ENCODE measurements around the gene MST1.
"Not testable (repeated sequence)": the region's sequence is repeated elsewhere in the genome, so short reads cannot be mapped to it uniquely, and the experiment has no call there.

Gene MST1

DNA sequence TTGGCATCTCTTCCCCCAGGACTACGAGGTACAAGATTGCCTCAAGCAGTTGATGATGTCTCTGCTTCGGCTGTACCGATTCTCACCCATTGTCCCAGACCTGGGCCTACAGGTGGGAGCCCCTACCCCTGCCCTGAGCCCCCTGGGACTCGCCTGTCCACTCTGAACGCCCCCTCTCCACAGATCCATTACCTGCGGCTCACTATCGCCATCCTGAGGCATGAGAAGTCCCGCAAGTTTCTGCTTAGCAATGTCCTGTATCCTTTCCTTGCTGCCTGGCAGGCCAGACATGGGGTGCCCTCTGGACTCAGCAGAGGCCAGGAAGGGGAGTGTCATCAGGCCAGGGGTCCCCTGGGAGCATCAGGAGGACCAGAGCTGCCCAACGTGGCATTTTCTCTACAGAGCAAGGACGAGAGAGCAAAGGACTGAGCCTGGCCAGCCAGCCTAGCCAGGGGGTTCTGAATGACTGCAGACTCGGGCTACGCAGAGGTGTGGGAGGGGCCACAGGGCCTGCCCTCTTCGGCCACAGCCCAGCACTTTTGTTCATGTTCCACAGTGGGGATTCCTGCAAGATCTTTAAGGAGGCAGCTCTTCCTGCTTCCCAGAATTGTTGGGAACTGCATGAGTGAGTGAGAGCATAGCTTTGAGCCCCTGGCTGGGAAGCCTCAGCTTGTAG is 11.3 kb upstream of the MST1 start:
- no peak for DNase-seq

GRCh38 chr3:49700014-49700413 is 10.7 kb upstream of the MST1 start:
- DNase-seq: no peak

- no peak for DNase-seq
These were observed 10.2 kb upstream of the MST1 start for GRCh38 chr3:49699281-49699979.

- DNase-seq: not testable (repeated sequence)
These were observed 6.2 kb upstream of the MST1 start for GRCh38 chr3:49695350-49696015.

DNA sequence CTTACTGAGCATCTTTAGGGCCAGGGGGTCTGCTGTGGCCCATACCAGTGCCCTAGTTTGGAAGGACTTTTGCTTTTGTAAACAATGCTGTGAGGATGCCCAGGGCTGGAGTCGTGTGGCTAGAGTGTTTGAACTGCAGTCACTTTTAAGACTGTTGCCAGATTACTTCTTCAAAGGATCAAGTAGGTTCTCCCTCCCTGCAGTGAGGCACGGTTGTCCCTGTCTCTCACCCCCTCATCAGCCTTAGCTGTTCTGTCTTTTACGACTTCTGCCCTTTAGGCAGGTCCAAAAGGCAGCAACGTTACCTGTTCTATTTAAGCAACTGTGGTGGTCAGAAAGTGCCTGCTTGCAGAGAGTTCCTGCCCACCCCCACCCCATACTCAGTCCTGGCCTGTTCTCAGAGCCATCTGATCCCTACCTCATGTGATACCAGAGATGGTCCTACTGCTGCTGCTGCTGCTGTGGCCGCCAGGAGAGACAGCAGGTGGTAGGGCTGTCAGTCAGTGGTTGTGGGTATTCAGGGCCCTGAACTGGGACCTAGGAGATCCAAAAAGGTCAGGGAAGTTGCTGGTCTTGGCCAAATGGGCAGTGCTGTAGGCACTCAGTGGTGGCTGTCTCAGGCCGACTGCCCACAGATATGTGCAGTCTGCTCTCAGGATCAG is 5.3 kb upstream of the MST1 start:
- DNase-seq: not testable (repeated sequence)

GRCh38 chr3:49691481-49691880 is 2.2 kb upstream of the MST1 start:
- DNase-seq: not testable (repeated sequence)

GRCh38 chr3:49690856-49691255 is 1.6 kb upstream of the MST1 start:
- DNase-seq: not testable (repeated sequence)

DNA sequence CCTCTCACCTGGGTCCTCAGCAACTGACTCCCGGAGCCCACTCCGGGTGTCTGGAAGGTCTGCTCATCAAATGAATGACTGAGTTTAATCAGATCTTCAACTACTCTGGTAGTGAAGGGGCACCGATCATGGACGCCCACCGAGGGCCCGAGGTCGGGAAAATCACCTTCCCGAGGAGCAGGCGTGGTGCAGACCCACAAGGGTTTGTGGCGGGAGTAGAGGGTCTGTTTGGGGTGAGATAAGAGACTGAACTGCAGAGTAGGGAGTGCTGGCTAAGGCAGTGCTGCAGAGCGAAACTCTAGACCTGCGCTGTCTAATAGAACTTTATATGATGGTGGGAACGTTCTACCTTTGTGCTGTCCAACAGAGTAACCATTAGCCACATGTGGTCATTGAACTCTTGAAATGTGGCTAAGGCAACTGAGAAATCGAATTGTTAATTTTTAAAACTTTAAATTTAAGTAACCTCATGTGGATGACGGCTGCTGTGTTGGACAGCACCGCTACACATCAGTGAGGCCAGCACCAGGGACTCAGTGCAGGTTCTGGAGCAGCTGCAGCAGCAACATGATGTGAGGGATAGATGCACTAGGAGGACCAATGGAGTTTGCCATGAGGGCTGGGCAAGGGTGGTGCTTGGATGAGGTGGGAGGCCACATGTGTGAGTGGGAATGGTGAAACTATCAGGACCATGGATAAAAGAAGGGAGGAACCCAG is 792 bp upstream of the MST1 start:
- DNase-seq: not testable (repeated sequence)

GRCh38 chr3:49688338-49689045 is 782 bp downstream of the MST1 start:
- not testable (repeated sequence) for DNase-seq

GRCh38 chr3:49687424-49687795 is 1.9 kb downstream of the MST1 start:
- DNase-seq: not testable (repeated sequence)

DNA sequence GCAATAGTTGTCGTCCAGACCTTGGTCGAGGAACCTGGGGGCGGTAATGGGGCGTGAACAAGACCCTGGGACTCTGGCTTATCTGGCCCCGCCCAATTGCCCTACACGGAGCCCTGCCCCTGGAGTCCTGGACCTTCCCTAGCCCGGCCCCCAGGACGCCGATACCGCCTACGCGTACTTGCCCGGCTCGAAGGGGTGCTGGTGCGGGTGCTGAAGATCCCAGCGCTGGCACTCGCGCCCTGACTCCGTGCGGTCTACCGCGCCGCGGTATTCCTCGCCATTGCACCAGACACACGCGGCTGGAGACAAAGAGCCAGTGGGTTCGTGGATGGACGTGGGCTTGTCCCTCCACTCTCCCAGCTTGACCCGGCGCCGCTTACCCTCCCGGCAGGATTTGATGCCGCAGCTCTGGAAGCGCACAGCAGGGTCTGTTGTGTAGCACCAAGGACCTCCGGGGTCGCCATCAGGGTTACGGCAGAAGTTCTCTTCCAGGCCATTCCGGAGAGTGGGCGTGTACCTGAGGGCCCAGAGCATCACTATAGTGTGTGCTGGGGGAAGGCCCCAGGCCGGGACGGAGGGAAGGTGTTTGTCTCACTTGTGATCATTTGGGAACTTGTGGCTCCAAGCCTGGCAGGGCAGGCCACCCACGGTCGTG is 2.4 kb downstream of the MST1 start:
- DNase-seq: not testable (repeated sequence)

DNA sequence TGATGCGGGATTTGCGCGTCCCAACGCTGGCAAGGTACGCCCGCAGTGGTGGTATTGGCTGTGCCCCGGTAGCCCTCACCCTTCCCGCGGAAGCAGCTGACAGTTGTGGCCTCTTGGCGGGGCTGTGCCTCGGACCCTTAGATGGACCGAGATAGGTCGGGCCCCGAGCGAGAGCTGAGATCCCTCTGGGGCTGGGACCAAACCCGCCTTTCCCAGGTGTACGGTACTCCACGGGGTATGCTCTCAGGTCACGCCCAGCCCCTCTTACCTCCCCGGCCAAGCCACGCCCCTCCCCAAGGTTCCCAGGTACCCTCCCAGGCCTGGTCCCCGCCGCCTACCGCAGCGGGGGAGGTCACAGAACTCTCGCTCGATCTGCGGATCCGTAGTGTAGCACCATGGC is 2.9 kb downstream of the MST1 start:
- DNase-seq: not testable (repeated sequence)

GRCh38 chr3:49685846-49686245 is 3.4 kb downstream of the MST1 start:
- DNase-seq: not testable (repeated sequence)

- DNase-seq: not testable (repeated sequence)
These were observed 4.2 kb downstream of the MST1 start for GRCh38 chr3:49685103-49685502.

DNA sequence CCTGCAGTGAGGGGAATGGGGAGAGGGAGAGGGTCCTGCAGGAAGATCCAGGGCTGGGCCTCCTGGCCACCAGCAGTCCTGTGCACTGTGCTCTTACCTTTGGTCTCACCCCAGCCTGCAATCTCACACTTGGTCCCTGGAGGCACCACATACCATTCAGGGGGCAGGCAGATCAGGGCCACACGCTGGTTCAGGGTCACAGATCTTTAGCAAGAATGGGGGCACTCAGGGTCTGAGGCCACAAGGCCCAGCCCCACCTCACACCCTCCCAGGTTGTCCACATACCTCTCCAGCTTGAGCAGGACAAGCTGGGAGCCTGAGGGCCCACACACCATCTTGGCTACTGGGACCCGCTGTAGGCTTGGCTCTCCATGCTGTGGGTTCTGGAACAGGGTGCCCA is 4.8 kb downstream of the MST1 start:
- not testable (repeated sequence) for DNase-seq

DNA sequence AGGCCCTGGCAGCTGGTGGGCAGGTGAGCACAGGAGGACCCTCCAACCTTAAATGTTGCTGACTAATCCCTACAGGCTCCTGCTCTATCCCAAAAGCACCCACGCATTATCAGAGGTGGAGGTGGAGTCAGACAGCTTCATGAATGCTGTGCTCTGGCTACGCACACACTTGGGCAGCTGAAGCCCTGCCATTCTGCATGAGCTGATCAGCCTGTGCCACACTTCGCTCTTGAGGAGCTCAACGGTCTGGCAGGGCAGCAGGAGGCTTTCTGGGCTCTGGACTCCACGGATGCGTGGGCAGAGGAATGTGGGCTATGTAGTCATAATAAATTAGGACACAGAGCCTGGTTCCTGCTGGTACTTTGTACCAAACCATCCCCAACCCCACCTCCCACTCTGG is 6.1 kb downstream of the MST1 start:
- no peak for DNase-seq

- no peak for DNase-seq
These were observed 7.7 kb downstream of the MST1 start for GRCh38 chr3:49681543-49681942.

- no peak for DNase-seq
These were observed 8.1 kb downstream of the MST1 start for GRCh38 chr3:49681232-49681522.

DNA sequence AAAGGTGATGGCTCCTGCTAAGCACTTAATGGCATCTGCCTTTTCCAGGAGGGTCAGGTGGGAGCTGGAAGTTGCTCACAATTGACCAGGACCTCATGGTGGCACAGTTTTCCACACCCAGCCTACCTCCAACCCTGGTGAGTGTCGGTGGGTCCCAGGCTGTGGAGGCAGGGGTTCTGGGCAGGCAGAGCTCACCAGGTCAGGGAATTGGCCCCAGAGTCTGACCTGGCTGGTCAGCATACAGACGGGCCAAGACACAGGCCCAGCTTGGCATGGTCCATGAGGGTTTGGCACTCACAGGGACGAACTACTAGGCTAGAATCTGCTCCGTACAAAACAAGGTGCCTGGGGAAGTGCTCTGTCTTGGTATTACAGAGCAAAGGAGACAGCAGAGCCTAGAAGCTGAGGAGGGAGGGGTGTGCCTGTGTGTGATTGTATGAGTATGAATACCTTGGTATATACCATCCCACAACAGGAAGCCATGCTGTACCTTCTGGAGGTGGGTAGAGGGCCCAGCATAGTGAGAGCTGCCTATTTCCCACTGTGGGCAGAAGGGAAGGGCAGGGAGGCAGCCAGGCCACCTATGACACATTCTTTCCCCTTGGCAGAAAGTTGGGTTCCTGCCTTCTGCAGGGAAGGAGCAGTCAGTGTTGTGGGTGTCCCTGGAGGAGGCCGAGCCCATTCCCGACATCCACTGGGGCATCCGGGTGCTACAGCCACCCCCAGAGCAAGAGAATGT is 8.6 kb downstream of the MST1 start:
- no peak for DNase-seq

GRCh38 chr3:49675912-49676311 is 13.4 kb downstream of the MST1 start:
- DNase-seq: no peak

- no peak for DNase-seq
These were observed 14.7 kb downstream of the MST1 start for GRCh38 chr3:49674497-49674983.
